ENCODE data around the gene SORCS2.
A peak's percentile ranks its signal among the peaks of the same experiment; 100 is the strongest.

The SORCS2 gene

DNA sequence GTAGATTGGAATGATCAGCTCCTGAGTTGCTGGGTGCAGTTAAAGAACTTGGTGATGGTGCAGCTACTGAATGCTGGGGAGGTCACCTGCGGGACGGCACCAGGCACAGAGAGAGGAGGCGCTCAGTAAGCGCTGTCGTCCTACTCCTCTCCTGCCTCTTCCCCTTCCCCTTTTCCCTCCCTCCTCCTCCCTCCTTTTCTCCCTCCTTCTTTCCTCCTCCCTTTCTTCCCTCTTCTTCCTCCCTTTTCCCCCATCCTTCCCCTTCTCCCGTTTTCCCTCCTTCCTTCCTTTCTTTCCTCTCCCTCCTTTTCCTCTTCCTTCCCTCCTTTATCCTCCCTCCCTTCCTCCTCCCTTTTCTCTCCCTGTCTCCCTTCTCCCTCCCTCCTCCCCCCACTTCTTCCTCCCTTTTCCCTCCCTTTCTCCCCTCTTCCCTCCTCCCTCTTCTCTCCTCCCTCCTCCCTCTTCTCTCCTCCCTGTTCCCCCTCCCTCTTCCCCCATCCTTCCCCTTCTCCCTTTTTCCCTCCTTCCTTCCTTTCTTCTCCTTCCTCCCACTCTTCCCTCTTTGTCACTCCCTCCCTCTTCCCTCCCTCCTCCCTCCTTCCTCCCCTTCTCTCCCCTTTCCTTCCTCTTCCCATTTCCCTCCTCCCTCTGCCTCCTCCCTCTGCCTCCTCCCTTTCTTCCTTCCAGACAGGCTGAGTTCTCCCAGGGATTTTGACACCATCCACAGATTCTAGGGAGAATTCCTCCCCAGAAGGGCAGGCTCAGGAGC, 330.3 kb downstream of the SORCS2 start:
- no peak for DNase-seq

DNA sequence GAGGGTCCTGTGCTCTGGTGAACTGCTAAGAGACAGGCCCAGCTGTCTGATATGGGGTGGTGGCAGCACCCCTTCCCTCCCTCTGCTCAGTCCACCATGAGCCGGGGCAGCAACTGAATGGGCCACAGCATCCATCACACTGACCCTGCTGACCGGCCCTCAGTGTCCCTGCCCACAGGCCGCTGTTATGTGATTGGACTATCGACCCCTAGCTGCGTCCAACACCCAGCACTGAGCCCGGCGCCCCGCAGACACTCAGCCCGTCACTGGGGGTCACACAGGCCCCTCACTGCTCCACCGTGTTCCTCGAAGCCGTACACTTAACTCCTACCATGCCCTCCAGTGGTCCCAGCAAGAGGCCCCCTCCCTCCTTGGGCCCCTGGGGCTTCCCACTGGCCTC, 331.2 kb downstream of the SORCS2 start:
- no peak for DNase-seq

DNA sequence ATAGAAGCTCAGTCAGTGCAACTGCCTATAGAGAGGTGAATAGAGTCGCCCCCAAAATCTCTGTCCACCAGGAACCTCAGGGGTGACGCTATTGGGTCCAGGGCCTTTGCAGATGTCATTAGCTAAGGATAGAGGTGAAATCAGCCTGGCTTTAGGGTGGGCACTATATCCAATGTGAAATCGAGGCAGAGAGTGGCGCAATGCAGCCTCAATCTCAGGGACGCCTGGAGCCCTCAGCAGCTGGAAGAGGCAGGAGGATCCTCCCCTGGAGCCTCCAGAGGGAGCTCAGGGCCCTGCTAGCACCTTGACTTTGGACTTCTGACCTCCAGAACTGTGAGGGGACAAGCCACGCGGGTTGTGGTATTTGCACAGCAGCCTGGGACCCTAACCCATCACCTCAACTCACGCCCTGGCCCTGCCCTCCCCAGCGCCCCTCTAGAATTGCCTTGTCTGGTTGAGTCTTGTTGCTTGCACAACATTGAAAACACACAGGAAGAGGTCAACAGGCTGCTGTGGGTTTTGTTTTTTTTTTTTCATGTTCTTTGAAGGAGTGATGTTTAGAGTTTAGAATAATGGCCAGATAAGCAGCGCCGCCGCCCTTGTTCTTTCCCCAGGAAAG, 331.8 kb downstream of the SORCS2 start:
- no peak for DNase-seq

DNA sequence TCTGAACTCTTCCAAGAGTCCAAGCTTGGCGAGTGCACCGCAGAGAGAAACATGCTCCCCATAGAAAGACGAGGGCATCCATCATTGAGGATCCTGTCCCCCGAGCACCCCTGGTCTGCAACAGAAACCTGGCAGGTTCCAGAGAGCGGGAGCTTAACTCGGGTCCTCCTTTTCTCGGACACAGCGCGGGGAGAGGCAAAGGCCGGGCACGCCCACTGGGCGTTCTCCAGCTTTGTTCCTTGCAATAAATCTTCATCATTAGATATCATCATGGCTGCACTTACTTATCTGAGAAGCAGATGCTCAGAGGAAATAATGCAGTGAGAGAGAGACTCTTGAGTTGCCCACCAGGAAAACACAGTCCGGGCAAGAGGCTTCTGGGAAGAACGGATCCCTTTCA, 332.5 kb downstream of the SORCS2 start:
- no peak for DNase-seq

DNA sequence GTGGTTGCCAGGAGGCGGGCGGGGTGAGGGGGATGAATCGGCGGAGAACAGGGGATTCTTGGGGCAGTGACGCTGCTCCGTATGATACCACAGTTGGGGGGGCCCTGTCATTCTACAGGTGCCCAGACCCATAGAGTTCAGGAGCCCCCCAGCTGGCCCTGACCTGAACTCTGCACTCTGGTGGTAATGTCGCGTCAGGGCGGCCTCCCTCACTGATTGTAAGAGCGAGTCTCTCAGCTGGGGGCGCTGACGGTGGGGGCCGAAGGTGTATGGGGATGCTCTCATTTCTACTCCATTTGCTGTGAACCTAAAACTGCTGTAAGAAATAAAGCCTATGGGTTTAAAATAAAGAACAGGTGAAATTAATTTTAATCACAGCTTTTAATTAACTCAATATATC, 334.2 kb downstream of the SORCS2 start:
- DNase-seq = no peak

DNA sequence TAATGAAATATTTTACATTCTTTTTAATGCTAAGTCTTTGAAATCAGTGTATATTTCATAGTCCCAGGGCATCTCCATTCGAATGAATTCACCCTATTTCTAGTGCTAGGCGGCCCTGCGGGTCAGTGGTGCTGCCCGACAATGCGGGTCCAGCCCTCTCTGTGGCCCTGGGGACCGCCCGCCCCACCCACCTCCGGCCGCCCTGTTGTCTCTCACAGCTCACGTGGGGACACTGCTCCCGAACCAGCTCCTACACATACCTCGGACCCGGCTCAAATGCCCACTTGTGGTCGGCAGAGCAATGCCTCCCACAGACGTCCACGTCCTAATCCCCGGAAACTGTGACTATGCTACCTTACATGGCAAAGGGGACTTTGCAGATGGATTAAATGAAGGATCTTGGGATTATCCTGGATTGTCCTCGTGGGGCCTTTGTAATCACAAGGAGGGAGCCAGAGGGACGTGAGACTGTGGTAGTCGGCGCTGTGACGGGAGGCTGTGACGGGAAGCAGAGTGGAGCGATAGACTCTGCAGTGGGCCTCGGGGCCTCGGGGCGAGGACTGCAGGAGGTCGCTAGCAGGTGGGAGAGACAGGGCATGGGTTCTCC, 334.7 kb downstream of the SORCS2 start:
- DNase-seq = no peak

DNA sequence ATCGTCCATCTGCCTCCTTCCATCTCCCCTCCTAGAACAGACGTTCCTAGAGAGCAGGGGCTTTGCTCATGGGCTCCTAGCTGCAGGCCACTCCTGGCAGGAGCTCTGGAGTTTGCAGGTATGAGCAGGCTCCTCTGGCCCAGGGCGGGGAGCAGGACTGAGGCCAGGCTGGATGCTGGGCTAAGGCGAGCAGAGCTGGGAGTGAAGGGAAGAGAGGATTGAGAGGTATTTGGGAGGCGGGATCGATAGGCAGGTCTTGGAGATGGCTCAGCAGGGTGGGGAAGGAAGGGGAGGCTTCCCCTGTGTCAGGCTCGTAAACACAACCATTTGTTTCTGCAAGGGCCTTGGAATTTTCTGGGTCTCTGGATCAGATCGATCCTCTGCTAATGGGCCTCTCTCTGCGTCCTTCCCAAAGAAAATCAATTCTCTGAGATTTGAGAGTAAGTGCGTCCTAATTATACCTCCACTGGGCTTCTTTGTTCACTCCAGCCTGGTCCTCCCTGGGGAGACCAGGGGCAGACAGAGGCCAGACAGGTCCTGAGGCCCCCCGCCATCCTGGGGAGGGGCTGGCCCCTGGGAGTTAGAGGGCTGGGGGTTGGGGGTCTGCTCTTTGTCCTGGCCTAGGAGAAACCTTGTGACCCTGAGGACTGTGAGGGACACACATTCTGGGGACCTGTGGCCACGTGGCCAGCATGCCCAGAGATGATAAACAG, 337.2 kb downstream of the SORCS2 start:
- DNase-seq = no peak

DNA sequence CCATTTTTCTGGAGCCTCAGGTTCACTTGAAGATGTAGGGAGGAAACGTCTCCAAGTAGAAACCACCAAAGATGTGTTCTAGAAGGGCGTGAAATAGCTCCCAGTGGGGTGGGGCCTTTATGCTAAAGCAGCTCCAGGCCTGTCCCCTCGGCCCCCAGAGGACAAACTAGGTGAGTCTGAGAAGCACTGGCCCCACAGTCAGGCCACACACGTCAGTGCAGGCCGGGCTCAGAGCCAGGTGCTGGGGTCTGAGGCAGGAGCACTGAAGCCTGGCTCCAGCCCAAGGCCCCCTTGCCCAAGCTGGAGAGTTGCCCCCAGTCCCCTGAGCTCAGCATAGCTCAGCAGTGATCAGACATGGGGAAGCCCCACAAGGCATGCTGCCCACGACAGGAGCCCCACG, 337.7 kb downstream of the SORCS2 start:
- no peak for DNase-seq

DNA sequence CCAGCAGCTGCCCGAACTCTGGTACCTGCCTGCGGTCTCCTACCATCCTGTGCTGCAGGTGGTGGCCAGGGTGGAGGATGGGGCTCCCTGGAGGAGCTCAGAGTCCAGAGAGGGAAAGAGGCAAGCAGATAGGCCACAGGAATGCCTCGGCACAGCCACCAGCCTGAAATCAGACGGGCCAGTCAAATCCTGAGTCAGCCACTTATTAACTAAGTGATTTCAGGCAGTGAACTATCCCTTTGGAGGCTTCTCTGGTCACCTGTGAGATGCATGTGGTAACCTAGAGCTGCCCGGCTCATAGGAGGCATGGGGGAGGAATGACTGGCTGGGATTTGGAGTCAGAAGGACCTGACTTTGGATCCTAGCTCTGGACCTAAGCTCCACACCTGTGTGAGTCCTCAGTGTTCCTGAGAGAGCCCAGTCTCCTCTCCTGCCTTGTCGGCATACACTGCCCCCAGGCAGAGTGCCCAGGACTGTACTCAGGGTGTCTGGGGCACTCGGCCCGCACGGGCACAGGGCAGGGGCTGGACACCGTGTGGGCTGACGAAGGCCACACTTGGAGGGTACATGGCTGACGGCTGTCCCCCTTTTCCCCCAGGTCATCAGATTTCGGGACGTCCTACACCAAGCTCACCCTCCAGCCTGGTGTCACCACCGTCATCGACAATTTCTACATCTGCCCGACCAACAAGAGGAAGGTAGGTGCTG, 338.7 kb downstream of the SORCS2 start:
- DNase-seq = no peak

DNA sequence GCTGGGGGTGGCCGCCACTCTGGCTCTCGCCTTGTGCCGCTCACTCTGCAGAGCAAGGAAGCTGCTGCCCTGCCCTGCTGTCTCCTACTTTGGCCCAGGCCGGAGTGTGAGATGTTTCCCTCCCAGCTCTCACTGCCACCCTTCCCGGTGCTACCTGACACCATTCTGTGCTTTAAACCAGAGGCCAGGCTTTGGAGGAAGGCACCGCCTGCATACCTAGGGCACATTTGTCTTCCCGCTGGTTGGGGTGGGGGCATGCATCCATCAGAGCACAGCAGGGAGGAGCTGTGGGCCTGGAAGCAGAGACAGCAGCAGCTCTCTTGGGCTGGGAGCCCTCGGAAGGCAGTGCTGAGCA, 339.3 kb downstream of the SORCS2 start:
- no peak for DNase-seq

DNA sequence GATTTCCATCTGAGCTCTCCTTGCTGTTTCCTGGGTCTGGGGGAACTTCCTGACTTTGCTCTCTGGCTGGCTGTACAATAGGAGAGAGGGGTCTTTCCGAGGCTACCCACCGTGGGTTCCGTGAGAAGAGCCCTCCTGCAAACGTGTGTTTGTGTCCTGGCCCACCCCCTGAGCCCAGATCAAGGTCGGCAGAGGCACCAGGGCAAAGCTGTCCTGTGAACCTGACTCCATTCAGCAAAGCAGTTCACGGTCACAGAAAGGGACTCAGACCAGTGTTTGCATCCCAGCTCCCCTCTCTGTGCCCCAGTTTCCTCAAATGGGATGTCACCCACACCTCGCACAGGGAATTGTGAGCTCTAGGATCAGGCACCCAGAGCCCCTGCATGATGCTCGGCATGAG, 339.7 kb downstream of the SORCS2 start:
- DNase-seq = no peak

DNA sequence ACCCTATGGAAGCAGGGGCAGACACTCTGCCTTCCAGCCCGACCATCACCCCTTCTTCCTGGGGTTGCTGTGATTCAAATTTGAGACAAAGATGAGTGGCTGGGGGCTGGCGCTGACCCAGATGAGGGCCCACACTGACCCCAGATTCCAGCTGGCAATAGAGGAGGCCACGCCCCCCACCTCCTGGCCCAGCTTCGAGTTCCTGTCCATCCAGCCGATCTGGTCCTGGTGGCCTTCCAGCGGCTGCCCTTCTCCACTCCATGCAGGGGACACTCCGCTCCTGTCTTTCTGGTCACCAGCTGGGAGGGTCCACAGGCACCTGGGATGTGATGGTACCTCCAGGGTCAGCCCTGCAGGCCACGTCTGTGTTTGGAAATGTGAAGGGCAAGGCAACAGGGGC, 340.9 kb downstream of the SORCS2 start:
- no peak for DNase-seq

DNA sequence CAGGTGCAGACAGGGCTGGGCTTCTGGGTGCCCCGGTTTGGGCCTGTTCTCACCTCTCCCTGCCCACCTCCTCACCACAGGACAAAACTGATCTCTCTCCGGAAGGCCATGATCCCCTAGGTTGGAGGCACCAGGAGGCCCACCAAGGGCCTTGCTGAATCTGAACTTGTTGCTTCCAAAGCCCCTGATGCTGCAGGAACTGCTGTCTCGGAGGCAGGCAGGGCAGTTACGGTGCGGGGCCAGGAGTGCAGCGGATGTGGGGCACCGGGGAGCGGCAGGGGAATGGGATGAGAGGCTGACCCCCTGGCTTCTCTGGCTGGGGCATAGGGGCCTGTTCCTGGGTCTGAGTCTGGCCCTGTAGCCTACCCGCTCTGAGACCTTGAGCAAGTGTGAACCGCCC, 342.8 kb downstream of the SORCS2 start:
- DNase-seq = no peak

DNA sequence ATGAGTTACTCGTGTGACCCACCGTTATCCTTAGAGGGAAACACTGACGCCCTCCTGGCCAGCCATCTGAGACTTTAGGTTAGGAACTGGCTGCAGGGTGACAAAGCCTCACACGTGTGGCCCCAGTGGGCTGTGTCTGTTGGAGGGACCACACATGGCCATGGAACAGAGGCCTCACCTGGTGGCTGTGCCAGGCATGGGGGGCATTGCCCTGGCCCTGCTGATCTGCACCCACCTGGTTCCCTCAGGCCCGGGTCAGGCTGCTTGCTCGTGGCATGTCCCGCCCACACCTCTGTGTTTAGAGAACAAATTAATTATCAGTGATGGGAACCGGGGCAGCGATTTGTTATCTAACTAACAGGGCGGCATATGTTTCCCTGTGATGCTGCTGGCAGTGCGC, 343.3 kb downstream of the SORCS2 start:
- DNase-seq = no peak

DNA sequence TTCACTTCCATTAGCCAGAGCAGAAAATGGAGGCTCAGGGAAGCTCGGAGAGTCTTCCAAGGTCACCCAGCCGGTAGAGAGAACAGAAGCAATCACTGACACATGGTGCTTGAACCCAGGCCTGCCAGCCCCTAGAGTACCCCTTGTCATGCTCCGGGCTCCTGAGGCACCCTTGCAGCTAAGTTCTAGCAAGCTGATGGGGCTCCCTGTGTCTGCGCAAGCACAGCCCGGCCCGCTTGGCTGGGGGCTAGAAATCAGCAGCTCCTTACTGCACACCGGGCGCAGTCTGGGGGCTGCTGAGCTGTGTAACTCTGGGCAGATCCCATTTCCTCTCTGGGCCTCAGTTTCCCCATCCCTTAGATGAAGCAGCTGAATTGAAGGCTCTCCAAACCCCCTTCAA, 344.5 kb downstream of the SORCS2 start:
- DNase-seq = no peak

DNA sequence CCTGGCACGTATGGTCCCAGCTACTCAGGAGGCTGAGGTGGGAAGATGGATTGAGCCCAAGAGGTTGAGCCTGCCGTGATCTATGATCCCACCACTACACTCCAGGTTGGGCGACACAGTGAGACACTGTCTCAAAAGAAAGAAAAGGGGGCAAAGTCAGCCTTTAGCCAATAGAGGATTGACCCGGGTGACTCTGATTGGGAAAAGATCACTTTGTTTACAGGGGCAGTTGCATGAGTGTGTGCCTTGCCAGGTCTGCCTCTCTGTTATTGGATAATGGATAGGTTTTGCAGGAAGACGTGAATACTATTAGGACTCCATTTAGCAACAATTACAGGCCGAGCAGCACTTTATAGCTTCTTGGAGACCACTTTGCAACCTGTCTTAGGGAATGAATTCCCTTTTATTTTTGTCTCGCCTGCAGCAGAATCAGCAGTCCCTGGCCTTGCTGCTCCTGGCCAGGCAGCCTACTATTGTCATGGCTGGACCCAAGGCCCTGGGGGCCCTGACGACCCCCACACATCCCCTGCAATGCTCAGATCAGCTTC, 345.6 kb downstream of the SORCS2 start:
- no peak for DNase-seq

DNA sequence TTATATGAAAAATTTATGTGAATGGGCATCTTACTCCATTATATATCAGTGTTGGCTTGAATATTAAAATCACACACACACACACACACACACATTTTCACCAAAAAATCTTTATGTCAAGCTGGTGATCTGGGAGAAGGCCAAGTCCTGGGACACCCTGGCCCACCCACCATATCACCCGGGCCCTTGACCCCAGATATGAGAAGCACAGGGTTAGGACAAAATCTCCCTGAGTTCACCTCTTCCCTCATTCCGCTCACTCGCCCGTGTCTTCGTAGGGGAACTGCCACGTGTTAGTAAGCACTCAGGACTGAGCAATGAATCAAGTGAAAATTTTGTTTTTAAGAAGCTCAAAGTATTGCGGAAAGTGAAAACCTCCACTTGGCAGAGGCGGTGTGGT, 346.2 kb downstream of the SORCS2 start:
- no peak for DNase-seq

DNA sequence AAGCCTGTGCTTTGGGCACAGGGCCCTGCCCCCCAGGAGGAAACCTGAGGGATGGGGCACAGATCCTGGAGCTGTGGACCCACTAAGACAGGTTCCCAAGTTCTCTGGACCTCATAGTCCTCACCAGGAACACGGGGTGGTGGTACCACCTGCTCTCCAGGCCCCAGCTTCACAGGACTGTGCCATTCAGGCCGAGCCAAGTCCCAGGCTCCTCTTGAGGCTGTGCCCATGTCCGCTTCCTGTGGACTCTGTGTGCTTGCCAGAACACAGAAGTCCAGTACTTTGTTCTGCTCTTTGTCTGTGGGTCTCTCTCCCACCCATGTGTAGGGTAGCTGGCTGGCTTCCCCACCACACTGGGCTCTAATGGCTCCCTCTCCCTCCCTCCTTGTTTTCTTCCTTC, 346.8 kb downstream of the SORCS2 start:
- no peak for DNase-seq

DNA sequence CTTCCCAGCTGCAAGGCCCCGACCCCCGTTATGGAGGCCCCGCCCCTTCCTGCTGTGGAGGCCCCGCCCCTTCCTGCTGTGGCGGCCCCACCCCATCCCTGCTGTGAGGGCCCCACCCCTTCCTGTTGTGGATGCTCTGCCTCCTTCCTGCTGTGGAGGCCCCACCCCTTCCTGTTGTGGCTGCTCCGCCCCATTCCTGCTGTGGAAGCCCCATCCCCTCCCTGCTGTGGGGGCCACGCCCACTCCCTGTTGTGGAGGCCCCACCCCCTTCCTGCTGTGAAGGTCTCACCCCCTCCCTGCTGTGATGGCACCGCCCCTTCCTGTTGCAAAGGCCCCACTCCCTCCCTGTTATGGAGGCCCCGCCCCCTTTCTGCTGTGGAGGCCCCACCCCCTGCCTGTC, 347.3 kb downstream of the SORCS2 start:
- peak; percentile 23 to 34 for DNase-seq

DNA sequence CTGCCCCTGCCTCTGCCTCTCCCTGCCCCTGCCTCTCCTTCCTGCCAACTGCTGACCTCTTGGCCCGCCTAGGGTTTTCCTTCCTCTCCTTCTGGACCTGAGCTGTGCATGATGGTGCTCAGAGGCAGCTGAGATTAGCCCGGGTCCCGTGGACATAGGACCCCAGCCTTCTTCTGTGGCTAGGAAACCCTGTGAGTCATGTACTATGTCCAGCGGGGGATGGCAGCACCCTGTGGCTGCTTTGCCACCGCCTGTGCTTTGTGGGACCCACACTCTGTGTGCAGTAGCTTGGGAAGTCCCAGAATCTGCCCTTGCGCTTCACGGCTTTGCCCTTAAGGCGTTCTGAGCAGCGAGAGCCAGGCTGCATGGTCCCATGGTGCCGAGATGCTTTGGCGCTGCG, 347.9 kb downstream of the SORCS2 start:
- no peak for DNase-seq

DNA sequence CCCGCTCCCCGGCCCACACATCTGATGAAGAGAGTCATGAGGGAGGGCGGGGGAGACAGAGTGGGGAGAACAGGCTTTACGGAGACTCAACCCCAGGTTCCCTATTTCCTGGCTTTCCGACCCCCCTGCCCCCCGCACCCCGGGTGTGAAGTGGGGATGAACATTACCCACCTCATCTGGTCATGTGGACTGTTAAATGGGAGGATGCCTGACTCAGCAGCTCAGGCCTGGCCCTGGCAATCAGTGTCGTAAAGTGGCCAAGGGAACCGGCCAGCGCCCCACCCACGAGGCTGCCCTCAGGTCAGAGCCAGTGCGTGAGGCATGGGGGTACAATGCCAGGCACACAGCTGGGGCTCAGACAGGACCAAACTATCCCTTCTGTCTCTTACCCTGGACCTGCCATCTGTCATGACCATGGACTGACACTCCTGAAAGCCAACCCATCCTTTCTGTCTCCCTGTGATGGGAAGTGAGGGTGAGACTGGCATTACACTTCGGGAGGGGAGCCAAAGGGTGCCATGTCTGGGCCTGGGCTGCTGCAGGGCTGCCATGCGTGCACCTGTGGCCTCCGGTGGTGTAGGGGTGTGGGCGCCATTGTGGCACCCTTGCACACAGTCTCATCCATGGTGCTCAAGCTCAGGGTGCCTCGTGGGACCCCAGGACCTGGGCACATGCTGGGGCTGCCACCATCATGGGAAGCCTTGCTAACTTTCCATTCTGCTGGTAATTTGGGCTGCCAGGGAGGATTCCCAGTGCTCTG, 348.5 kb downstream of the SORCS2 start:
- DNase-seq = no peak

DNA sequence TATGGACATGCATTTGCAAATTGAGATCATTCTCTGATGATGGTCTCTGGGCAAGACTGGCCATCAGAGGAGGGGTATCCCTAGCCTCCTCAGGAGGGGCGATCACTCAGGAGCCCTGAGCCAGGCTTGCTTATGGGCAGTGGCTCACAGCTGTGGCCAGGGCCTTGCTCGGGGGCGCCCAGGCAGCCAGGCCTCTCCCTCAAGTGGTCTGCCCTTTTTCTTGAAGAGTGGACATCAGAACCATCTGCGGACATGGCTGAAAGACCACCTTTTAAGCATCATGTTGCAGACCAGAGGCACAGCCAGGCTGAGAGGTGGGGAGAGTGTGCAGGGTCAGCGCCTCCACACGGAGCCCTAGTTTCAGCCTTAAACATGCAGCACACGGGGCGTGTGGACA, 349.1 kb downstream of the SORCS2 start:
- DNase-seq = no peak
